ENCODE results near the gene ACTR2.
A peak's percentile ranks its signal among the peaks of the same experiment; 100 is the strongest.

ACTR2 gene

DNA sequence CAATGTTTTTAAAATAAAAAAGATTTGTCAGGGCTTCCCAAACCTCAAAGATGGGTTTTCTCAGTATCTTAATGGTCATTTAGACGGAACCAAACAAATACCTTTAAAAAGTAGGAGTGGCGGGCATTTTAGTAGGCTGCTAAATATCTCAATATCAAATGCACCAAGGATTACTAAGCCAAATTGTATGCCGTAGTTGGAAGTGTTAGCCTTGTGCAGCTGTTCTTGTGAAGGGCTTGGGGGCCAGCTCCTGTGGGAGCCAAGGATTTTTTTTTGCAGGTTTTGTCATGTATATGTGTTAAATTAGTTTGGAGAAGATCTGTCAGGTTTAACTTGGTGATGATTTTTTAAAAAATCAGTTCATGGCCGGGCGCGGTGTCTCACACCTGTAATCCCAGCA lies 52.1 kb downstream of the ACTR2 start:
- Histone ChIP-seq H3K36me3 (peaks cover 0 to 1% (median 0%) of the 10 kb centered on the region in 11 experiments; a peak in 1 of 22 replicates), H3K4me3 (no peak overlapping the region), H3K27ac (no peak overlapping the region), H3K9me3 (replicated peaks in 1 of 11) (no peaks in the 10 kb centered on the region), H3K4me2 (peak overlapping the region in 8 of 11 experiments; percentile 39 to 85 (median 69); a peak in 12 of 22 replicates), H3K9ac (no peak overlapping the region), H3K27me3 (peaks cover 10 to 87% (median 76%) of the 10 kb centered on the region in 11 experiments; a peak in 20 of 22 replicates), H3K4me1 (peaks cover 25 to 36% (median 29%) of the 10 kb centered on the region in 10 experiments), H4K20me1 (peaks cover 3 to 74% (median 53%) of the 10 kb centered on the region in 11 experiments; a peak in 20 of 22 replicates)
- no peak for TF ChIP-seq Cebpa-rat (IDR thresholded peaks at IDR 0.05)

DNA sequence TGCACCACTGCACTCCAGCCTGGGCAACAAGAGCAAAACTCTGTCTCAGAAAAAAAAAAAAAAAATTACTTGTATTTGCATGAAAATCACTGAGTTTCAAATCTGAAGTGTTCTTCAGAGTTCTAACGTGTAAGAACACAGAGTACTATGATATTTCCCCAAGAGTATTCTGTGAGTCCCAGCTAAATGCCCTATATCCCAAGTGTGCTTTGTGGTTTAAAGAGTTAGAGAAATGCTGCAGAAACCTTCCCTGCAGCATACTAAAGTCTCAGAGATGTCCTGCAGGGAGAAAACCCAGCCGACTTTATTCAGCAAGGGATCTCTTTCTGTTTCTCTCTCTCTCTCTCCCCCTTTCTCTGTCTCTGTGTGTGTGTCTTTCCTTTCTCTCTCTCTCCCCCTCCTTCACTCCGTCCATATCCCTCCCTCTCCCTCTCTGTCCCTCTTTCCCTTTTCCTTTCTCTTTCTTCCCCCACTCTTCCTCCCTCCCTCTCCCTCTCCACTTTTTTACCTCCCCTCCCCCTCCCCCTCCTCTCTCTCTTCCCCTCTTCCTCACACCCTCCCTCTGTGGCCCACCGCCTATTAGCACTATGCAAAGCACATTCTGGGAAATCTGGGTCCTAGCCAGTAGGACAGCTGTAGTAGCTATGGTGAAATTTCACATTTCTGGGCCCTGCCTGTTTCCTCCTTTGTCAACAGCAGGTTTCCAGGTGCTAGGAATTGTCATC lies 54.2 kb downstream of the ACTR2 start:
- H3K27ac ChIP-seq = no peak overlapping the region
- no peaks in the 10 kb centered on the region for H3K9me3 ChIP-seq (replicated peaks in 1 of 11)
- H3K36me3 ChIP-seq = no peaks in the 10 kb centered on the region
- no peak overlapping the region for H3K4me3 ChIP-seq
- peaks cover 0 to 54% (median 32%) of the 10 kb centered on the region in 11 experiments; a peak in 20 of 22 replicates for H4K20me1 ChIP-seq
- H3K9ac ChIP-seq = no peak overlapping the region
- peak overlapping the region in 5 of 11 experiments; percentile 26 to 49 (median 29); a peak in 7 of 22 replicates for H3K4me2 ChIP-seq
- H3K4me1 ChIP-seq = peaks cover 25 to 36% (median 27%) of the 10 kb centered on the region in 10 experiments
- no peak for TF ChIP-seq Cebpa-rat (IDR thresholded peaks at IDR 0.05)
- peaks cover 10 to 68% (median 57%) of the 10 kb centered on the region in 11 experiments; a peak in 20 of 22 replicates for H3K27me3 ChIP-seq

DNA sequence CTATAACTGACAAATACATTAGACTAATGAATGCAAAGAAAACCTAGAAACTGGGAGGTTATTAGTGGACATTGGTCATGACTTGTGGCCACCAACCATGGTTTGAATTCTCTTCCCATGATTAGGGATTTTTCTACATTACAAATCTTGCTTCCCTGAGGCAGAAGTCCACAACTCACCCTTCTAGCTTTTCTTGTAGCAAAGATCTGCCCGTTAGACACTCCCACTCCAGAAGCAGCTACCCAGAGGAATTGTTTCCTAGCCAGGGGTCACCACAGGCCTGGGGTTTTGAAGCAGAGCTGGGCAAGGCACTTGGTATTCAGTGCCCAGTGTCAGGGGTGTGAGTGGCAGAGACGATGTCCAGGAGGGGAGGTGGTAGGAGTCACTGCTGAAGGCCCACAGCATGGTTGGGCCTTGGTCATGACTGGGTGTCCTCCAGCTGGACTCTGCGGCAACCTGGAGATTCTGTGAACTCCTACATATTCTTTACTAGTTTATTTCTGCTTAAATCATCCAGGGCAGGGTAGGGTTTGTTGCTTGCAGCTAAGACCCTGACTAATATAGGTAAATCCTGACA lies 54.9 kb downstream of the ACTR2 start:
- no peaks in the 10 kb centered on the region for H3K36me3 ChIP-seq
- no peak for TF ChIP-seq Cebpa-rat (IDR thresholded peaks at IDR 0.05)

DNA sequence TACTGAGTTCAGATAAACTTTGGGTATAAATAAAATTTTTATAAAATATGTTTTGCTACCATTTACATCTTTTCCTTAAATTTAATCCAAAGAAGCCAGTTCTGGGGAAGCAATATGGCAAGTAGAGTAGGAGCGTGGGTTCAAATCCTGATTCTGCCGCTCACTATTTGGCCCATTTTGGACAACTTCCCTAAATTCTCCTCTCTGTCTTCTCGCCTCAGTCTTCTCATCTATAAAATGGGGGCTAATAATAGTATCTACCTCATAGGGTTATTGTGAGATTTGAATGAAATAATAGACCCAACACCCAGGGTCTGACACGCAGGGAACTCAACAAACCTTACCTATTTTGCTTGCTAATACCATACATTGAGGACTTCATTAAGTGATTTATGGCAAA lies 59.7 kb downstream of the ACTR2 start:
- TF ChIP-seq Cebpa-rat (IDR thresholded peaks at IDR 0.05) = no peak
- Histone ChIP-seq H3K36me3 (no peaks in the 10 kb centered on the region), H3K27ac (no peak overlapping the region)

More for the DNA sequence above, 54.9 kb downstream of the ACTR2 start:
- H3K9me3 ChIP-seq (replicated peaks in 1 of 11) = no peaks in the 10 kb centered on the region
- peaks cover 10 to 60% (median 49%) of the 10 kb centered on the region in 11 experiments; a peak in 20 of 22 replicates for H3K27me3 ChIP-seq
- no peak overlapping the region for H3K4me2 ChIP-seq
- no peak overlapping the region for H3K9ac ChIP-seq
- no peak overlapping the region for H3K27ac ChIP-seq
- H4K20me1 ChIP-seq = peaks cover 0 to 47% (median 24%) of the 10 kb centered on the region in 11 experiments; a peak in 20 of 22 replicates
- no peak overlapping the region for H3K4me3 ChIP-seq
- peaks cover 18 to 35% (median 25%) of the 10 kb centered on the region in 10 experiments for H3K4me1 ChIP-seq

DNA sequence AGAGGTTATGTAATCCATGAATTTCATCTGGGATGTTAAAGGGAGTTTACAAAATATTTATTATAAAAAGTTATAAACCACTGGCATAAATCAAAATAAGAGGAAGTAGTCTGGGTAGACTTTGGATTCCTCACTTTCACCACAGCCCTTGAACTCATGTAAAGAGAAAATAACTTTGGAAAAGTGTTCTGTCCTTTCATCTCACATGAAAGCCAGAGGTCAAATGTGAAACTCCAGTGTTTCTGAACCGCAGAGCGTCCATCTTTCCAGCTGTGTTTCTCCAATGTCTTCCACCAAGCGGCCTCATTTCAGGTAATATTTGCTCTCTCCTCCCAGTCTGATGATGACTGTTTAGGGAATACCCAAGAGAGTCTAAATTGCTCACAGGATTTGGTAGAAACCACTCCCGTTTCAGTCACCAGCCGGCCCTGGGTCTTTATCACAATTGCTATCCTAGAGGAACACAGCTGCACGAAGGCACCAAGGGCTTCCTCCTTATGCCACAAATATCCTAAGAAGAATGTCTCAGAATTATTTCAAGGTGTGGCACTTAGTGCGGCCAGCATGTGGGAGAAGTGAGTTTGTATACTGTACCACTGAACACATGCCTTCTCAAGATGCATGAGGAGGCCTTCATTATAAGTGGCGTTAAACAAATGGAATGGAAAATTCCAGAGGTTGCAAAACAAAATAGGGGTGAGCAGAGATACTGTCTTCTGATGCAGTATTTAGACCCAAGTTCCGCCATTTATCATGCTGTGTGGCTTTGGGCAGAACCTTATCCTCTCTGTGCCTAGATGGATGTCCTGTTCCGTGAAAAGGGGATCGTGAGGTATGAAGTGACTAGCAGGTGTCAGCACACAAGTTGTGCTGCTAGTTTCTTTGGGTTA lies 63.8 kb downstream of the ACTR2 start:
- H3K27me3 ChIP-seq = peaks cover 0 to 3% (median 0%) of the 10 kb centered on the region in 11 experiments; a peak in 1 of 22 replicates
- no peaks in the 10 kb centered on the region for H3K36me3 ChIP-seq
- H4K20me1 ChIP-seq = peaks cover 0 to 4% (median 0%) of the 10 kb centered on the region in 11 experiments; a peak in 2 of 22 replicates
- peaks cover 0 to 4% (median 0%) of the 10 kb centered on the region in 10 experiments; a peak in 3 of 20 replicates for H3K4me1 ChIP-seq
- no peak overlapping the region for H3K4me3 ChIP-seq
- H3K27ac ChIP-seq = no peak overlapping the region
- H3K9ac ChIP-seq = no peak overlapping the region
- H3K9me3 ChIP-seq (replicated peaks in 1 of 11) = no peaks in the 10 kb centered on the region
- peak overlapping the region in 2 of 11 experiments; percentile 10 to 31; a peak in 1 of 22 replicates for H3K4me2 ChIP-seq
- TF ChIP-seq Cebpa-rat (IDR thresholded peaks at IDR 0.05) = no peak

More for the DNA sequence above, 59.7 kb downstream of the ACTR2 start:
- Histone ChIP-seq H3K9me3 (replicated peaks in 1 of 11) (no peaks in the 10 kb centered on the region), H3K4me3 (no peak overlapping the region), H3K4me1 (peaks cover 0 to 4% (median 0%) of the 10 kb centered on the region in 10 experiments; a peak in 3 of 20 replicates), H3K27me3 (peaks cover 0 to 14% (median 10%) of the 10 kb centered on the region in 11 experiments; a peak in 17 of 22 replicates), H3K4me2 (no peak overlapping the region), H3K9ac (no peak overlapping the region), H4K20me1 (peaks cover 0 to 9% (median 0%) of the 10 kb centered on the region in 11 experiments; a peak in 4 of 22 replicates)

DNA sequence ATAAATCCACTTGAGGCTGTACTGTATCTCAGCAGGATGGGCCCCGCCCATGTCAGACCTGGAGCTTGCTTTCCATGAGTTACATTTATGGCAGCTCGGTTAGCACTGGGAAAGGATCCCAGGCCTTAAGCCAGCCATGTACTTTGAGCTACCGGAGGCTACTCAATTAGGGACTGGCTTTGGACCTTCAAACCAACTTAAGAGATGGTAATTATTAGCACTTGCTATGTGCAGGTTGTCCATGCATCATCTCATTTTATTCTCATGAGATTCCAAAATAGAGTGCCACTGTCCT lies 64.4 kb downstream of the ACTR2 start:
- Histone ChIP-seq H3K9ac (no peak overlapping the region), H3K36me3 (no peaks in the 10 kb centered on the region)
- TF ChIP-seq Cebpa-rat (IDR thresholded peaks at IDR 0.05) = no peak

DNA sequence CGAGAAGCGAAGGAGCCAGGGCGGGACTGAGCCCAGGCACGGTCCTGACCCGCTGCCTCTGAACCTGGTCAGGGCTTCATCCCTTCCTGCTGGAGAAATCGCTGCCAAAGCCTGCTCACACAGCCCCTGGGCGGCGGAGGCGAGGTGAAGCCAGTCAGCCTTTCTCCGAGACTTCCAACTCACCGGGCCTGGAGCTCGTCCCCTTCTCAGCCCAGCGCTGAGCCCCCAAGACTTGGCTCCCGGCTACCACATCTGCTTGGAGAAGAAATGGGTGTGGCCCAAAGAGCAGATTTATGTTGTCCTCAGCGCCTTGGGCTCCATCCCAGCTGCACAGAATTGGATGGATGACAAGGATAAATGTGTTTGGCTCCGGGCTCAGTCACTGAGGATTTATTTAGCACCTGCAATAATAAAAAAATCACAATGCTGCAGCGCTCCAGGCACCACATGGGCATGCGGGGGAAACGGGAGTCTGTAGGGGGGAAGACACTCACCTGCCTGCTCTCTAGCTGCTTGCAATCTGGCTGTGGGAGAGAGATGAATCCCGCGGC lies 64.9 kb downstream of the ACTR2 start:
- H3K4me2 ChIP-seq = no peak overlapping the region
- no peak for TF ChIP-seq Cebpa-rat (IDR thresholded peaks at IDR 0.05)
- peaks cover 0 to 3% (median 0%) of the 10 kb centered on the region in 11 experiments; a peak in 1 of 22 replicates for H3K27me3 ChIP-seq
- peaks cover 0 to 4% (median 0%) of the 10 kb centered on the region in 11 experiments; a peak in 2 of 22 replicates for H4K20me1 ChIP-seq
- H3K9me3 ChIP-seq (replicated peaks in 1 of 11) = no peaks in the 10 kb centered on the region
- H3K9ac ChIP-seq = no peak overlapping the region
- no peak overlapping the region for H3K27ac ChIP-seq
- H3K4me1 ChIP-seq = peaks cover 0 to 4% (median 0%) of the 10 kb centered on the region in 10 experiments; a peak in 3 of 20 replicates
- H3K36me3 ChIP-seq = no peaks in the 10 kb centered on the region
- H3K4me3 ChIP-seq = no peak overlapping the region

More for the DNA sequence above, 64.4 kb downstream of the ACTR2 start:
- no peaks in the 10 kb centered on the region for H3K9me3 ChIP-seq (replicated peaks in 1 of 11)
- H3K27ac ChIP-seq = no peak overlapping the region
- H3K27me3 ChIP-seq = peaks cover 0 to 3% (median 0%) of the 10 kb centered on the region in 11 experiments; a peak in 1 of 22 replicates
- H3K4me1 ChIP-seq = peaks cover 0 to 4% (median 0%) of the 10 kb centered on the region in 10 experiments; a peak in 3 of 20 replicates
- H4K20me1 ChIP-seq = peaks cover 0 to 4% (median 0%) of the 10 kb centered on the region in 11 experiments; a peak in 2 of 22 replicates
- H3K4me3 ChIP-seq = no peak overlapping the region
- no peak overlapping the region for H3K4me2 ChIP-seq

DNA sequence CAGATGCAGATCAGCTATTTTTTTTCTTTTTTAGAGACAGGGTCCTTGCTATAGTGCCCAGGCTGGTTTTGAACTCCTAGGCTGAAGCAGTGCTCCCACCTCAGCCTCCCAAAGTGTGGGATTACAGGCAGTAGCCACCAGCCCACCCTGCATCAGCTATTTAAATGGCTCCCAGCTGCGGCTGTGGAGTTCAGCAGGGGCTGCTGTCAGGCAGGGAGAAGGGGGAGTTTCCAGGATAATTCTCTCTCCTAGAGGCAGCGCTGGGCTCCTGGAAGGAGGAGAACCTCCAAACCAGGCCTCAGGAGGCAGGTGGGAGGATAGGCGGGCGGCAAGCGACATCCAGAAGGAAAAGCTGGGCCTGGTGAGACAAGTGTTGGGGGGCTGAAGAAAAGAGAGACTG lies 65.7 kb downstream of the ACTR2 start:
- no peak overlapping the region for H3K9ac ChIP-seq
- no peak for TF ChIP-seq Cebpa-rat (IDR thresholded peaks at IDR 0.05)

More for the DNA sequence above, 65.7 kb downstream of the ACTR2 start:
- peaks cover 0 to 3% (median 0%) of the 10 kb centered on the region in 11 experiments; a peak in 1 of 22 replicates for H3K27me3 ChIP-seq
- H3K9me3 ChIP-seq (replicated peaks in 1 of 11) = no peaks in the 10 kb centered on the region
- no peak overlapping the region for H3K4me3 ChIP-seq
- H3K4me1 ChIP-seq = peaks cover 0 to 4% (median 0%) of the 10 kb centered on the region in 10 experiments; a peak in 3 of 20 replicates
- H3K27ac ChIP-seq = no peak overlapping the region
- H3K36me3 ChIP-seq = no peaks in the 10 kb centered on the region
- peaks cover 0 to 4% (median 0%) of the 10 kb centered on the region in 11 experiments; a peak in 2 of 22 replicates for H4K20me1 ChIP-seq
- no peak overlapping the region for H3K4me2 ChIP-seq
